Right lobe of liver (tissue), 4 donors: Measurements from ENCODE around the gene STAG2.

Source experiments
- CTCF ChIP-seq, 4 donors: fragments of 200-600 bp in 3 of 4; fragments of 450-650 bp in 1 of 4; IDR thresholded peaks; one replicate each; pipeline versions ENCODE4 v1.5.1 to v1.8.0; 2016 to 2022; ENCODE audit warnings: antibody characterized with exemption in 4 of 4, mild to moderate bottlenecking in 2 of 4
- POLR2A ChIP-seq: fragments of 450-650 bp; IDR thresholded peaks from one replicate; pipeline ENCODE4 v1.6.1; 2017; ENCODE audit warnings: antibody characterized with exemption, mild to moderate bottlenecking
- donor health status: DM: no; HTN: no; CAD: no.
- donor health status: DM: no; HTN: no; CAD: no.
- donor health status: DM: no; HTN: yes; CAD: no.

GRCh38 chrX:123927845-123928244 lies 33.7 kb upstream of the STAG2 start:
- TF ChIP-seq POLR2A (no peak), CTCF (IDR thresholded peaks at IDR 0.05) (no peak)
